HG02623 (cell line): ENCODE data around the gene EXOC3.

ENCODE experiments used
- ATAC-seq: cut with Tn5 transposase; IDR thresholded peaks from one replicate; pipeline ENCODE4 v1.9.1; 2021; ENCODE audit warnings: moderate library complexity; ENCODE audit not compliant: unreplicated experiment

EXOC3 gene

GRCh38 chr5:454936-455335, 12.0 kb downstream of the EXOC3 start:
- ATAC-seq = no peak

- ATAC-seq = no peak
Observed at GRCh38 chr5:455806-456205, 12.8 kb downstream of the EXOC3 start.

- no peak for ATAC-seq
Observed at GRCh38 chr5:456351-457194, 13.6 kb downstream of the EXOC3 start.

GRCh38 chr5:457195-457961, 14.4 kb downstream of the EXOC3 start:
- no peak for ATAC-seq

- no peak for ATAC-seq
Observed at GRCh38 chr5:458547-459353, 15.8 kb downstream of the EXOC3 start.

GRCh38 chr5:459562-460272, 16.7 kb downstream of the EXOC3 start:
- ATAC-seq = no peak

- no peak for ATAC-seq
Observed at GRCh38 chr5:460273-460625, 17.3 kb downstream of the EXOC3 start.

GRCh38 chr5:462051-462481, 19.1 kb downstream of the EXOC3 start:
- no peak for ATAC-seq

- ATAC-seq = no peak
Observed at GRCh38 chr5:463301-463700, 20.3 kb downstream of the EXOC3 start.

GRCh38 chr5:463952-464351, 21.0 kb downstream of the EXOC3 start:
- ATAC-seq = no peak

- ATAC-seq = no peak
Observed at GRCh38 chr5:464446-464842, 21.5 kb downstream of the EXOC3 start.

- ATAC-seq = no peak
Observed at GRCh38 chr5:464843-465590, 22.0 kb downstream of the EXOC3 start.

- ATAC-seq = no peak
Observed at GRCh38 chr5:465591-466403, 22.8 kb downstream of the EXOC3 start.

- ATAC-seq = no peak
Observed at GRCh38 chr5:466661-467310, 23.8 kb downstream of the EXOC3 start.

GRCh38 chr5:468401-468800, 25.4 kb downstream of the EXOC3 start:
- ATAC-seq = no peak

GRCh38 chr5:469752-470483, 26.9 kb downstream of the EXOC3 start:
- ATAC-seq = no peak

GRCh38 chr5:470961-471749, 28.2 kb downstream of the EXOC3 start:
- no peak for ATAC-seq
